IMR-90 (cell line): ENCODE measurements around the gene SETD6.

Source experiments
- CEBPB ChIP-seq: IDR thresholded peaks from 2 replicates; pipeline ENCODE4 v1.6.1; 2012; ENCODE audit warnings: low read depth, low read length, improper control_type of control experiment
- CTCF ChIP-seq: conservative IDR thresholded peaks from 2 replicates; pipeline ENCODE4 v1.5.1; 2012; ENCODE audit warnings: mild to moderate bottlenecking, low read depth, low read length, improper control_type of control experiment
- MAFK ChIP-seq: IDR thresholded peaks from 2 replicates; pipeline ENCODE4 v1.6.1; 2012; ENCODE audit warnings: low read depth, low read length, improper control_type of control experiment
- MXI1 ChIP-seq: IDR thresholded peaks from 2 replicates; pipeline ENCODE4 v1.6.1; 2012; ENCODE audit warnings: low read depth, mild to moderate bottlenecking, low read length, moderate library complexity, borderline replicate concordance
- POLR2A ChIP-seq: IDR thresholded peaks from 2 replicates; pipeline ENCODE4 v1.6.1; 2012; ENCODE audit warnings: mild to moderate bottlenecking, low read depth, low read length
- SMC3 ChIP-seq: fragments of 150-350 bp; IDR thresholded peaks from 2 replicates; pipeline ENCODE4 v1.6.1; 2016; ENCODE audit warnings: low read depth, mild to moderate bottlenecking, antibody characterized with exemption, low read length, moderate library complexity
- TF ChIP-seq, protein P1 (sequence below): fragments of 150-350 bp; IDR thresholded peaks from 2 replicates; pipeline ENCODE4 v1.6.1; 2016; ENCODE audit warnings: low read depth, mild to moderate bottlenecking, low read length, moderate library complexity, borderline replicate concordance

DNA sequence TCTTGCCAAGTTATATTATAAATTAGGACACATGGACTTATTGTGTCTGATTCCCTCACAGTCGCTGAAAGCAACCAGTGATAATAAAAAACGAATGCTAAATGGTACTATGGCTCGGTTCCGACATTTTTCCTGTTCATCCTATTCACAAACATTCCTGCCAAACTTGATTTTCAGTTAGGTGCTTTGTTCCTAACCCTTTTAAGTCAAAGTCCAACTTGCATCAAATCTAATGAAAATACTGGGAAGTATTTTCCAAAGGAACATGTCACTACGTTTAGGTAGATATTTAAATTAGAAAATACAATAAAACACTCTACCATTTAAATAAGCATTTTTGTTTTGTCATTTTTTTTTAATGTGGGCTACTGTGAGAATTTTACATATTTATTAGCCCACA lies 21.0 kb downstream of the SETD6 start:
- TF ChIP-seq MXI1 (no peak), CTCF (no peak), SMC3 (no peak), CEBPB (no peak), POLR2A (no peak), MAFK (no peak)
- TF ChIP-seq, protein P1, sequence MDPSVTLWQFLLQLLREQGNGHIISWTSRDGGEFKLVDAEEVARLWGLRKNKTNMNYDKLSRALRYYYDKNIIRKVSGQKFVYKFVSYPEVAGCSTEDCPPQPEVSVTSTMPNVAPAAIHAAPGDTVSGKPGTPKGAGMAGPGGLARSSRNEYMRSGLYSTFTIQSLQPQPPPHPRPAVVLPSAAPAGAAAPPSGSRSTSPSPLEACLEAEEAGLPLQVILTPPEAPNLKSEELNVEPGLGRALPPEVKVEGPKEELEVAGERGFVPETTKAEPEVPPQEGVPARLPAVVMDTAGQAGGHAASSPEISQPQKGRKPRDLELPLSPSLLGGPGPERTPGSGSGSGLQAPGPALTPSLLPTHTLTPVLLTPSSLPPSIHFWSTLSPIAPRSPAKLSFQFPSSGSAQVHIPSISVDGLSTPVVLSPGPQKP: no peak
